Measurements from ENCODE around the gene KAT8. TPM values are rescaled to one million over a fixed set of nuclear protein-coding genes. Genes with fewer than 3 reads are reported as not detected.

Gene KAT8
- total and polyA plus RNA-seq, 9 of the 15 experiments (the other 6 are each of a cell fraction or from before 2014, with no cell fraction given), result 10.0 to 98.5 (median 76.4) TPM

DNA sequence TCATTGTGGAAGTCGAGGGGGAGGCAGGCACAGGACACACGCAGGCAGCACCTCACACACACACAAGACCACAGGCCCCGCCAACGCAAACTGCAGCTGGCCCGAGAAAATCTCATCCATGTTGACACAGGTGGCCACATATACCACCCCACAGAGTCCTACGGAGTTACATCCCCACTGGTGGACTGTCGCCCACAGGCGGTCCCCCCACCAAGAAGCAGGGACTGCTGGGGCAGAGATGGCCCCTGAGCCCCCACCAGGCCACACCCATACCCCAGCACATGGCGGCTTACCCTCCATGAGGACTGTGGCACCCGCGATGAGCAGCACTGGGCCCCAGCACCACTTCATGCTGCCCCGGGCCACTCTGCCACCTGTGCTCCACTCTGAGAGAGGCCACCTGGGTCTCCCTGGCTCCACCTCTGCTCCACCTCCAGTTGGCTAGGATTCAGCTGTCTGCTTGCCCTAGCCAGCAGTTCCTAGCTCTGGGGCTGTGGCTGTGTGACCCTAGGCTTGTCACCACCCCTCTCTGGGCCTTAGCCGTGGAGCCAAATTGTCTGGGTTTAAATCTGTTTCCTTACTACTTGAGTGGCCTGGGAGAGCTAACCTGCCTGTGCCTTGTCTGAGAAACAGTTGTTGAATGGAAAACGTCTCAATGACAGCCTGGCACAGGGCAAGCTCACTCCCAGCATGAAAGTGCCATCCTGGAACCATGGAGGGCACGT, 28.8 kb upstream of the KAT8 start, which contains the start of gene PRSS53:
Gene PRSS53 (minus strand): TSS at position 485 of the 725 bp plus-strand sequence. CDS start 134 bp downstream, at position 351.
- 74% methylated on average over 13 of the region's 15 CpGs for WGBS (ENCODE audit: insufficient coverage, low coverage, missing lambda C conversion rate)
- no peak for DNase-seq (ENCODE audit: extremely low read depth in 1 of 4, low spot score in 3 of 4)
- Histone ChIP-seq H3K79me2 (ENCODE audit: control insufficient read depth, insufficient read depth, low read length) (peaks cover 14% of the 10 kb centered on the region), H3K36me3 (ENCODE audit: control insufficient read depth, insufficient read depth, low read length) (peaks cover 51% of the 10 kb centered on the region; the same call in 2 of the 3 replicates), H3K27me3 (ENCODE audit: control insufficient read depth in 2 of 2, insufficient read depth in 2 of 2, low read length in 2 of 2) (no peaks in the 10 kb centered on the region), H2AFZ (ENCODE audit: low read depth, low read length) (no peak within 1 kb of the TSS), H3K4me3 (no peak within 1 kb of the TSS), H3K4me2 (ENCODE audit: insufficient read depth, low read length) (no peak within 1 kb of the TSS), H3K9me3 (replicated peaks; ENCODE audit: control insufficient read depth, insufficient read depth, low read depth, low read length) (no peaks in the 10 kb centered on the region), H3K9me1 (ENCODE audit: control insufficient read depth, insufficient read depth, low read length) (peaks cover 3% of the 10 kb centered on the region), H3K4me1 (replicated peaks in 1 of 2; ENCODE audit: control insufficient read depth in 2 of 2, insufficient read depth in 2 of 2, low read length in 2 of 2) (peaks cover 10 to 50% of the 10 kb centered on the region in 2 experiments; a peak in 3 of 5 replicates), H4K20me1 (replicated peaks; ENCODE audit: control insufficient read depth, insufficient read depth, low read length) (peaks cover 8% of the 10 kb centered on the region; the same call in 1 of the 2 replicates), H3K27ac (ENCODE audit: extremely low read depth, low read depth, low read length) (no peak within 1 kb of the TSS), H3K9ac (ENCODE audit: insufficient read depth in 1 of 2, low read depth in 2 of 2, low read length in 2 of 2) (peak within 1 kb of the TSS in 1 of 2 experiments; percentile 55; a peak in 2 of 4 replicates)
- ChIA-PET POLR2A (interaction anchor here (0.5 to 1.4 kb wide), 6 partner anchors 9 to 96 kb away, joined by 3 to 5 read pairs (median 4); partner anchors contain the start of genes KAT8, ZNF646 and ZNF668), CTCF (ENCODE audit: low intra/inter-chr PET ratio) (no interaction called here)
- TF ChIP-seq ZNF140 (CRISPR knock-in tag; IDR thresholded peaks at IDR 0.05), result no peak
- TF ChIP-seq, protein P1, sequence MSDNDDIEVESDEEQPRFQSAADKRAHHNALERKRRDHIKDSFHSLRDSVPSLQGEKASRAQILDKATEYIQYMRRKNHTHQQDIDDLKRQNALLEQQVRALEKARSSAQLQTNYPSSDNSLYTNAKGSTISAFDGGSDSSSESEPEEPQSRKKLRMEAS (CRISPR knock-in tag; IDR thresholded peaks at IDR 0.05), result 0 out of 2 replicates have a peak, but pooled peaks have one; percentile 10
- 0 out of 2 replicates have a peak, but pooled peaks have one; percentile 21 for TF ChIP-seq SMARCA5 (IDR thresholded peaks at IDR 0.05)
- 0 out of 2 replicates have a peak, but pooled peaks have one; percentile 11 for TF ChIP-seq RBFOX2 (IDR thresholded peaks at IDR 0.05; ENCODE audit: low read depth, low read length)
- peak in 1 of 2 experiments; percentile 75; a peak in 1 of 4 replicates for TF ChIP-seq FOXA3 (CRISPR knock-in tag; conservative IDR thresholded peaks at IDR 0.05 in 1 of 2, IDR thresholded peaks at IDR 0.05 in 1 of 2)
- peak; percentile 51 for TF ChIP-seq POLR2G (IDR thresholded peaks at IDR 0.05; ENCODE audit: low read depth, low read length)
- peak; percentile 71 for TF ChIP-seq ZFP36 (IDR thresholded peaks at IDR 0.05; ENCODE audit: low read depth, low read length, partially characterized antibody)
- TF ChIP-seq TSC22D4 (tag; IDR thresholded peaks at IDR 0.05), result no peak
- in situ Hi-C loops (cut with MboI) (no loop called here), intact Hi-C loops (cut with micrococcal nuclease) (no loop called here)
- no peak for FAIRE-seq
- BruUV-seq (replicated peaks), result no TSS peak
- no peak for ATAC-seq
